Kidney capillary endothelial cell (primary cell): ENCODE results near the gene PNN.
A peak's percentile ranks its signal among the peaks of the same experiment; 100 is the strongest.
"Not testable (repeated sequence)": the region's sequence is repeated elsewhere in the genome, so short reads cannot be mapped to it uniquely, and the experiment has no call there.

ENCODE experiments used
- DNase-seq: peaks from one replicate; pipeline ENCODE4 v3.0.0-alpha.2; 2018; ENCODE audit warnings: low spot score

Gene PNN

GRCh38 chr14:39174560-39175444 lies at the start of gene PNN:
Gene PNN, plus strand, starts transcription at chr14:39175254. Its CDS starts 26 bp downstream, at chr14:39175280.
- DNase-seq: peak; percentile 100

GRCh38 chr14:39137835-39138234 lies 37.2 kb upstream of the PNN start:
- not testable (repeated sequence) for DNase-seq

GRCh38 chr14:39138440-39138839 lies 36.6 kb upstream of the PNN start:
- no peak for DNase-seq

GRCh38 chr14:39140170-39140569 lies 34.9 kb upstream of the PNN start:
- DNase-seq: no peak

GRCh38 chr14:39141623-39142022 lies 33.4 kb upstream of the PNN start:
- not testable (repeated sequence) for DNase-seq

- not testable (repeated sequence) for DNase-seq
Observed at GRCh38 chr14:39143226-39143625, 31.8 kb upstream of the PNN start.

GRCh38 chr14:39145266-39145966 lies 29.6 kb upstream of the PNN start:
- DNase-seq: no peak

GRCh38 chr14:39154594-39155189 lies 20.4 kb upstream of the PNN start:
- DNase-seq: no peak

GRCh38 chr14:39157491-39157890 lies 17.6 kb upstream of the PNN start:
- DNase-seq: no peak

- no peak for DNase-seq
Observed at GRCh38 chr14:39158222-39158858, 16.7 kb upstream of the PNN start.

- DNase-seq: no peak
Observed at GRCh38 chr14:39160494-39160893, 14.6 kb upstream of the PNN start.

GRCh38 chr14:39167797-39168320 lies 7.2 kb upstream of the PNN start:
- not testable (repeated sequence) for DNase-seq

- no peak for DNase-seq
Observed at GRCh38 chr14:39168591-39168990, 6.5 kb upstream of the PNN start.

- DNase-seq: no peak
Observed at GRCh38 chr14:39169541-39169900, 5.5 kb upstream of the PNN start.

GRCh38 chr14:39173198-39173597 lies 1.9 kb upstream of the PNN start:
- no peak for DNase-seq

- peak; percentile 28 for DNase-seq
Observed at GRCh38 chr14:39175445-39176262, 600 bp downstream of the PNN start.

- no peak for DNase-seq
Observed at GRCh38 chr14:39176263-39177167, 1.5 kb downstream of the PNN start.

- DNase-seq: no peak
Observed at GRCh38 chr14:39177168-39177545, 2.1 kb downstream of the PNN start.

GRCh38 chr14:39179042-39179441 lies 4.0 kb downstream of the PNN start:
- no peak for DNase-seq

- DNase-seq: no peak
Observed at GRCh38 chr14:39180553-39180952, 5.5 kb downstream of the PNN start.
